ENCODE data around the gene NEK6. TPM values are rescaled to one million over a fixed set of nuclear protein-coding genes. Genes with fewer than 3 reads are reported as not detected.
"Not testable (repeated sequence)": the region's sequence is repeated elsewhere in the genome, so short reads cannot be mapped to it uniquely, and the experiment has no call there.

NEK6 gene
- total and polyA plus RNA-seq, 8 donors, result 38.4 to 132 (median 45.0) TPM

DNA sequence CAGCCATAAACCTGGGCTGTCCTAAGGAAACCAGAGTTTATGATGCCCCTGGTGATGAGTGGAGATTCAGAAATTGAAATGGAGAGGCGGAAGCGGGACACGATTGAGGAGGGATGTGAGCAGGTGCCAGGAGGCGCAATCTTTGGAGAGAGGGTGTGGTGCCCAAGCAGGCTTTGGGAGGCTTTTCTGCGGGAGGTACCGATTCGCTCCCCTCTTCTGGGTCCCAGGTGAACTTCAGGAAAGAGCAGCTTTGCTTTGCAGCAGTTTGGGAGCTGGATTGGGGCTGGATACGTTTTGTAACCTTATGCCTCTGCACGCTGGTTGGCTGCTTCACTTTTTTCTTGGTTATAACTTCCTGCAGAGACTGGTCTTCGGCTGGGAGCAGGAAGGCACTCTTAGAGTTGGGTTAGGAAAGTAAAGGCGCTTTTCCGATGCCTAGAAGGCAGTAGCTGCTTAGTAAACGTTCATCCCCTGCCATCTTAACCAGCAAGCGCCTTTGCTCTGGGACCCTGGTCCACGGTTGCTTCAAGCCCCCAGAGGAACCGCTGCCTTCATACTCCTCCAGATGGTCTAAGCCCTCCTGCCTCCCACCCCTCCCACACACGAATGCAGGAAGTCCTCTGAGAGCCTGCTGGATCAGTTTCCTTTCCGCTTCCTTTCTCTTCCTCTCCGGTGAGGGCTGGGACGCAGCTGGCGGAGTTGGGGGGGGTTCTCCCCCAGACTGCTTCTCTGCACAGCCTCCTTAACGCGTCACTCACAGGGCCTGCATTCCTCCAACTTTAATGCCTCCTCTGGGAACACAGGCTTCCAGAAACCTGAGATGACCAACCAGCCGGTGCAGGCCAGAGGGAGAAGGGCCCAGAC lies 15.2 kb upstream of the NEK6 start:
- Histone ChIP-seq H3K4me3 (peak overlapping the region in 1 of 2 donors; percentile 1), H3K27me3 (no peaks in the 10 kb centered on the region), H3K4me1 (peaks cover 3 to 36% of the 10 kb centered on the region in 2 donors), H3K36me3 (no peaks in the 10 kb centered on the region), H3K9me3 (no peaks in the 10 kb centered on the region), H3K27ac (peak overlapping the region; percentile 23 to 41)
- ATAC-seq, result peak; percentile 63
- intact Hi-C loops (cut with DNase I), result no loop called here
- TF ChIP-seq, protein P1, sequence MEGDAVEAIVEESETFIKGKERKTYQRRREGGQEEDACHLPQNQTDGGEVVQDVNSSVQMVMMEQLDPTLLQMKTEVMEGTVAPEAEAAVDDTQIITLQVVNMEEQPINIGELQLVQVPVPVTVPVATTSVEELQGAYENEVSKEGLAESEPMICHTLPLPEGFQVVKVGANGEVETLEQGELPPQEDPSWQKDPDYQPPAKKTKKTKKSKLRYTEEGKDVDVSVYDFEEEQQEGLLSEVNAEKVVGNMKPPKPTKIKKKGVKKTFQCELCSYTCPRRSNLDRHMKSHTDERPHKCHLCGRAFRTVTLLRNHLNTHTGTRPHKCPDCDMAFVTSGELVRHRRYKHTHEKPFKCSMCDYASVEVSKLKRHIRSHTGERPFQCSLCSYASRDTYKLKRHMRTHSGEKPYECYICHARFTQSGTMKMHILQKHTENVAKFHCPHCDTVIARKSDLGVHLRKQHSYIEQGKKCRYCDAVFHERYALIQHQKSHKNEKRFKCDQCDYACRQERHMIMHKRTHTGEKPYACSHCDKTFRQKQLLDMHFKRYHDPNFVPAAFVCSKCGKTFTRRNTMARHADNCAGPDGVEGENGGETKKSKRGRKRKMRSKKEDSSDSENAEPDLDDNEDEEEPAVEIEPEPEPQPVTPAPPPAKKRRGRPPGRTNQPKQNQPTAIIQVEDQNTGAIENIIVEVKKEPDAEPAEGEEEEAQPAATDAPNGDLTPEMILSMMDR (IDR thresholded peaks at IDR 0.05), result no peak
- DNase-seq, result peak in 1 of 4 donors; percentile 40

DNA sequence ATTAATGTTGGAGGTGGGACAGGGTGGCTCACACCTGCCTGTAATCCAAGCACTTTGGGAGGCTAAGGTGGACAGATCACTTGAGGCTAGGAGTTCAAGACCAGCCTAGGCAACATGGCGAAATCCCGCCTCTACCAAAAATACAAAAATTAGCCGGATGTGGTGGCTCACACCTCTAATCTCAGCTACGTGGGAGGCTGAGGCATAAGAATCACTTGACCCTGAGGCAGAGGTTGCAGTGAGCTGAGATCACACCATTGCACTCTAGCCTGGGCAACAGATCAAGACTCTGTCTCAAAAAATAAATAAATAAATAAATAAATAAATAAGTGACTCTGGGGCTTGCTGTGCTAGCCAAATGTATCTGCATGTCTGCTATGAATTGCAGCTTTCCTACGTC lies 10.4 kb upstream of the NEK6 start:
- H3K36me3 ChIP-seq; H3K4me3 ChIP-seq; intact Hi-C loops (cut with DNase I); H3K27me3 ChIP-seq; H3K9me3 ChIP-seq; ATAC-seq; H3K27ac ChIP-seq: not testable (repeated sequence)
- H3K4me1 ChIP-seq, result peaks cover 3 to 11% of the 10 kb centered on the region in 2 donors
- DNase-seq, result peak in 1 of 4 donors; percentile 2

DNA sequence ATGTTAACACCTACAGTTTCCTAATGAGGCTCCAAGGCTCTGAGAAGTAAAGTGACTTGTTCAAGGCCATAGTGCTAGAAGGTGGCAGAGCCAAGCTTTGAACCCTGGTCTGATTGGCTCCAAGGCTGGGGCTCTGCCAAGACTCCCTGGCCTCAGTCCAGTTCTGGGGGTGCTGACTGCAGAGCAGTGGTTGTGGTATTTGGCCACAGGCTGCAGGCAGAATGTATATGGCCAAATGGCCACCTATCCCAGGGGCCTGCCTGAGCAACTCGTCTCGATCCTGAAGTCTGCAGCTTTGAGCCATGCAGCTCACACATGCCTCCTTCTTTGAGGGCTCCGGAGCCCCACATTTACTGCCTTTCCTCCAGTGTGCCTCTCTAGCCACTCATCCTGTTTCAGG lies 9.7 kb upstream of the NEK6 start:
- intact Hi-C loops (cut with DNase I), result no loop called here
- H3K27me3 ChIP-seq, result no peaks in the 10 kb centered on the region
- peaks cover 0 to 4% of the 10 kb centered on the region in 2 donors for H3K4me1 ChIP-seq
- no peak for ATAC-seq
- TF ChIP-seq, protein P1 (IDR thresholded peaks at IDR 0.05), result no peak
- H3K4me3 ChIP-seq, result no peak overlapping the region
- no peaks in the 10 kb centered on the region for H3K36me3 ChIP-seq
- peak in 1 of 4 donors; percentile 25 for DNase-seq
- no peak overlapping the region for H3K27ac ChIP-seq
- no peaks in the 10 kb centered on the region for H3K9me3 ChIP-seq

DNA sequence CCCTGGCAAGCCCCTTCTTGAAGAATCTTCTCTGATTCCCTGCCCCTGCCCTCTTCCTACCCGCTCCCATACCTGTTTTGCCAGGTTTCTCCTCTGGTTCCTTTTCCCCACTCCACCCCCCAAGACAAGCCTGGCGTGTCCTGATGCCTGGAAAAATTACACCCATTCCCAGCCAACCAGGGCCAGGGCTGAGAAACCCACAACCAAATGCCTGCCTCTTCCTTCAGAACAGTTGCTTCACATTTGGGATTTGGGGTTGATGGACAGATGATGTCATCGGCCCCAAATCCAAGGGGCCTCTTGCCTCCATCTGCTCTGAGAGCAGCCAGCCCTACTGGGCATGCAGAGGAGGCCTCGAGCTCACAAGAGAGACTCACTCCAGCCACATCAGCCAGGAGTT lies 8.8 kb upstream of the NEK6 start:
- Histone ChIP-seq H3K27ac (no peak overlapping the region), H3K9me3 (no peaks in the 10 kb centered on the region), H3K4me3 (no peak overlapping the region), H3K36me3 (no peaks in the 10 kb centered on the region), H3K27me3 (no peaks in the 10 kb centered on the region), H3K4me1 (no peaks in the 10 kb centered on the region)
- intact Hi-C loops (cut with DNase I), result no loop called here
- ATAC-seq (no peak), DNase-seq (peak in 1 of 4 donors; percentile 25)
- TF ChIP-seq, protein P1 (IDR thresholded peaks at IDR 0.05), result no peak

DNA sequence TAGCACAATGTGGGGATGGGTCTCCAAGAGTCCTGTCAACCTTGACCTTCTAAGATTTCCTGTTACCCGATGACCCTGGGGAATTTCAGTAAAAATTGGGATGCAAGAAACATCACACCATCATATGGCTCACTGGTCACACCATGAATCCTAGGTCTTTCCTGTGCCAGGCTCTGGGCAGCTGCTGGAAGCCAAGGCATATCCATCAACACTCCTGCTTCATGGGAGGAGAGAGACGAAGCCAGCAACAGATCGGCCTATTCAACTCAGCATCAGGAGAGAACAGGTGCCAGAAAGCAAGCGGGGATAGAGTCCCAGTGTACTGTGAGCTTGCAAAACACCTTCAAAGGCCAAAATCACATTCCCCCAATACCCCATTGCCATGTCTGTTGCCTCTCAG lies 6.5 kb upstream of the NEK6 start:
- DNase-seq, result peak in 1 of 4 donors; percentile 14

More for the DNA sequence above, 6.5 kb upstream of the NEK6 start:
- peaks cover 0 to 4% of the 10 kb centered on the region in 2 donors for H3K4me1 ChIP-seq
- no peak for ATAC-seq
- no peaks in the 10 kb centered on the region for H3K9me3 ChIP-seq
- no peaks in the 10 kb centered on the region for H3K36me3 ChIP-seq
- TF ChIP-seq, protein P1 (IDR thresholded peaks at IDR 0.05), result no peak
- H3K27ac ChIP-seq, result no peak overlapping the region
- intact Hi-C loops (cut with DNase I), result no loop called here
- H3K4me3 ChIP-seq, result no peak overlapping the region
- no peaks in the 10 kb centered on the region for H3K27me3 ChIP-seq

All from left lung (tissue), 10 donors.